Hepatocyte (in vitro differentiated cells): ENCODE results near the gene SOS2. TPM values are rescaled to one million over a fixed set of nuclear protein-coding genes. Genes with fewer than 3 reads are reported as not detected.
A peak's percentile ranks its signal among the peaks of the same experiment; 100 is the strongest.

Experiments
- DNase-seq: peaks from one replicate; pipeline ENCODE4 v3.0.0-alpha.2; 2016; ENCODE audit warnings: low spot score
- H2AFZ ChIP-seq: fragments of 200-600 bp; sonication (generic); 2 replicates; pipeline ENCODE4 v1.6.0; 2016; ENCODE audit warnings: antibody characterized with exemption, mild to moderate bottlenecking
- H3K27ac ChIP-seq: fragments of 200-600 bp; sonication (generic); 2 replicates; pipeline ENCODE4 v1.5.1; 2016; ENCODE audit warnings: mild to moderate bottlenecking
- H3K27me3 ChIP-seq: fragments of 200-600 bp; sonication (generic); 2 replicates; pipeline ENCODE4 v1.6.1; 2016
- H3K36me3 ChIP-seq: fragments of 200-600 bp; sonication (generic); replicated peaks from 2 replicates; pipeline ENCODE4 v1.5.1; 2016; ENCODE audit warnings: low read depth; ENCODE audit not compliant: insufficient read depth
- H3K4me1 ChIP-seq: fragments of 200-600 bp; sonication (generic); 2 replicates; pipeline ENCODE4 v1.5.1; 2016; ENCODE audit warnings: mild to moderate bottlenecking, moderate library complexity; ENCODE audit not compliant: insufficient read depth
- H3K4me2 ChIP-seq: fragments of 200-600 bp; sonication (generic); 2 replicates; pipeline ENCODE4 v1.6.0; 2016
- H3K4me3 ChIP-seq: fragments of 200-600 bp; sonication (generic); 2 replicates; pipeline ENCODE4 v1.5.1; 2016; ENCODE audit warnings: mild to moderate bottlenecking
- H3K79me2 ChIP-seq: fragments of 200-600 bp; sonication (generic); 2 replicates; pipeline ENCODE4 v1.6.0; 2017; ENCODE audit warnings: mild to moderate bottlenecking
- H3K9me2 ChIP-seq: fragments of 200-600 bp; sonication (generic); replicated peaks from 2 replicates; pipeline ENCODE4 v1.6.0; 2017; ENCODE audit warnings: mild to moderate bottlenecking; ENCODE audit not compliant: insufficient read depth
- H3K9me3 ChIP-seq: fragments of 200-600 bp; sonication (generic); 2 replicates; pipeline ENCODE4 v1.5.1; 2016; ENCODE audit warnings: low read depth, mild to moderate bottlenecking
- H4K20me1 ChIP-seq: fragments of 200-600 bp; sonication (generic); 2 replicates; pipeline ENCODE4 v1.6.0; 2016; ENCODE audit warnings: mild to moderate bottlenecking; ENCODE audit not compliant: insufficient read depth, poor library complexity, severe bottlenecking
- CTCF ChIP-seq: fragments of 200-600 bp; sonication (generic); IDR thresholded peaks from 2 replicates; pipeline ENCODE4 v1.5.1; 2016; ENCODE audit warnings: antibody characterized with exemption, mild to moderate bottlenecking; ENCODE audit not compliant: poor library complexity
- EZH2 ChIP-seq: fragments of 200-600 bp; sonication (generic); IDR thresholded peaks from 2 replicates; pipeline ENCODE4 v1.6.1; 2016; ENCODE audit warnings: antibody characterized with exemption, mild to moderate bottlenecking, borderline replicate concordance
- EZH2phosphoT487 ChIP-seq: fragments of 200-600 bp; sonication (generic); IDR thresholded peaks from one replicate; pipeline ENCODE4 v1.6.1; 2018; ENCODE audit warnings: antibody characterized with exemption, mild to moderate bottlenecking, low read depth, moderate library complexity; ENCODE audit not compliant: unreplicated experiment, severe bottlenecking
- WGBS: methylation state at CpG from one replicate; pipeline ENCODE4 v1.1.6; 2016; ENCODE audit warnings: low lambda C conversion rate; ENCODE audit errors: missing lambda C conversion rate; 5-methylcytosine and 5-hydroxymethylcytosine counted together
- polyA plus RNA-seq: library from polyadenylated mRNA; unstranded; fragments of >200 nt; fragmentation: Nextera tagmentation; extraction: Ambion mirVana; gene quantifications from 2 replicates; pipeline ENCODE4 v1.2.1, GENCODE V29; 2016
- total RNA-seq: library from RNA; depleted of rRNA; stranded (reverse); fragments of >200 nt; gene quantifications from 2 replicates; pipeline ENCODE4 v1.2.3, GENCODE V29; 2014

SOS2 gene
- total and polyA plus RNA-seq, 2 experiments from 2014 or later, result 12.9 to 28.7 TPM

- 1% methylated on average over 63 of the region's 63 CpGs for WGBS
- Histone ChIP-seq H3K9me2 (no peaks in the 10 kb centered on the region), H3K9me3 (no peaks in the 10 kb centered on the region), H3K36me3 (no peaks in the 10 kb centered on the region), H2AFZ (peak within 1 kb of the TSS; percentile 88), H4K20me1 (no peaks in the 10 kb centered on the region), H3K79me2 (peaks cover 37% of the 10 kb centered on the region), H3K4me3 (peak within 1 kb of the TSS; percentile 54), H3K27ac (peak within 1 kb of the TSS; percentile 95), H3K4me2 (peak within 1 kb of the TSS; percentile 80), H3K27me3 (no peaks in the 10 kb centered on the region), H3K4me1 (peaks cover 11% of the 10 kb centered on the region)
- DNase-seq, result peak; percentile 97
- TF ChIP-seq CTCF (no peak), EZH2phosphoT487 (no peak), EZH2 (no peak)
Measured at GRCh38 chr14:50116181-50116956, 115.0 kb downstream of the SOS2 start, which contains the start of gene VCPKMT. Gene VCPKMT (minus strand): TSS chr14:50116572. CDS start chr14:50116552, 20 bp downstream.

GRCh38 chr14:50113381-50114035, 117.9 kb downstream of the SOS2 start:
- H3K4me1 ChIP-seq, result peaks cover 11% of the 10 kb centered on the region
- H3K9me3 ChIP-seq, result no peaks in the 10 kb centered on the region
- WGBS, result 98% methylated on average over 3 of the region's 4 CpGs
- TF ChIP-seq EZH2phosphoT487 (no peak), CTCF (no peak), EZH2 (no peak)
- H3K79me2 ChIP-seq, result peaks cover 46% of the 10 kb centered on the region
- H3K4me3 ChIP-seq, result no peak overlapping the region
- DNase-seq, result no peak
- no peaks in the 10 kb centered on the region for H3K9me2 ChIP-seq
- H2AFZ ChIP-seq, result no peak overlapping the region
- no peaks in the 10 kb centered on the region for H3K27me3 ChIP-seq
- no peaks in the 10 kb centered on the region for H4K20me1 ChIP-seq
- no peak overlapping the region for H3K27ac ChIP-seq
- H3K4me2 ChIP-seq, result no peak overlapping the region
- no peaks in the 10 kb centered on the region for H3K36me3 ChIP-seq

GRCh38 chr14:50110323-50111037, 120.9 kb downstream of the SOS2 start:
- peaks cover 40% of the 10 kb centered on the region for H3K79me2 ChIP-seq
- H3K4me2 ChIP-seq, result no peak overlapping the region
- 91% methylated on average over 4 of the region's 4 CpGs for WGBS
- H3K9me3 ChIP-seq, result no peaks in the 10 kb centered on the region
- TF ChIP-seq CTCF (no peak), EZH2phosphoT487 (no peak), EZH2 (no peak)
- H3K27me3 ChIP-seq, result no peaks in the 10 kb centered on the region
- H3K36me3 ChIP-seq, result no peaks in the 10 kb centered on the region
- no peak overlapping the region for H3K4me3 ChIP-seq
- no peaks in the 10 kb centered on the region for H4K20me1 ChIP-seq
- peaks cover 4% of the 10 kb centered on the region for H3K4me1 ChIP-seq
- no peak for DNase-seq
- no peak overlapping the region for H3K27ac ChIP-seq
- H3K9me2 ChIP-seq, result no peaks in the 10 kb centered on the region
- no peak overlapping the region for H2AFZ ChIP-seq
